ENCODE results near the gene RNF150. TPM values are rescaled to one million over a fixed set of nuclear protein-coding genes. Genes with fewer than 3 reads are reported as not detected.

RNF150 gene
- total RNA-seq, 1 donor from 2014 or later, result under 0.01 TPM

GRCh38 chr4:141011901-141012315 is 121.4 kb downstream of the RNF150 start:
- FAIRE-seq, result no peak
- DNase-seq (ENCODE audit: low read depth), result no peak
- Histone ChIP-seq H3K27me3 (ENCODE audit: control insufficient read depth, insufficient read depth, low read length) (no peaks in the 10 kb centered on the region), H3K36me3 (ENCODE audit: control insufficient read depth, insufficient read depth, low read length) (no peaks in the 10 kb centered on the region), H3K4me3 (ENCODE audit: low read depth, low read length) (no peak overlapping the region)
- TF ChIP-seq CTCF (IDR thresholded peaks at IDR 0.05; ENCODE audit: insufficient read depth, low read length, severe bottlenecking), result no peak

- TF ChIP-seq CTCF (IDR thresholded peaks at IDR 0.05; ENCODE audit: insufficient read depth, low read length, severe bottlenecking), result no peak
- Histone ChIP-seq H3K4me3 (ENCODE audit: low read depth, low read length) (no peak overlapping the region), H3K27me3 (ENCODE audit: control insufficient read depth, insufficient read depth, low read length) (no peaks in the 10 kb centered on the region), H3K36me3 (ENCODE audit: control insufficient read depth, insufficient read depth, low read length) (no peaks in the 10 kb centered on the region)
- DNase-seq (ENCODE audit: low read depth) (no peak), FAIRE-seq (no peak)
Observed at GRCh38 chr4:141009931-141010330, 123.3 kb downstream of the RNF150 start.

GRCh38 chr4:141009129-141009528 is 124.1 kb downstream of the RNF150 start:
- FAIRE-seq (no peak), DNase-seq (ENCODE audit: low read depth) (no peak)
- H3K27me3 ChIP-seq (ENCODE audit: control insufficient read depth, insufficient read depth, low read length), result no peaks in the 10 kb centered on the region
- no peak for TF ChIP-seq CTCF (IDR thresholded peaks at IDR 0.05; ENCODE audit: insufficient read depth, low read length, severe bottlenecking)
- H3K36me3 ChIP-seq (ENCODE audit: control insufficient read depth, insufficient read depth, low read length), result no peaks in the 10 kb centered on the region
- no peak overlapping the region for H3K4me3 ChIP-seq (ENCODE audit: low read depth, low read length)

GRCh38 chr4:141006242-141006802 is 126.9 kb downstream of the RNF150 start:
- FAIRE-seq (no peak), DNase-seq (ENCODE audit: low read depth) (no peak)
- no peaks in the 10 kb centered on the region for H3K27me3 ChIP-seq (ENCODE audit: control insufficient read depth, insufficient read depth, low read length)
- H3K36me3 ChIP-seq (ENCODE audit: control insufficient read depth, insufficient read depth, low read length), result no peaks in the 10 kb centered on the region
- H3K4me3 ChIP-seq (ENCODE audit: low read depth, low read length), result no peak overlapping the region
- TF ChIP-seq CTCF (IDR thresholded peaks at IDR 0.05; ENCODE audit: insufficient read depth, low read length, severe bottlenecking), result no peak

- FAIRE-seq, result no peak
- no peak overlapping the region for H3K4me3 ChIP-seq (ENCODE audit: low read depth, low read length)
- DNase-seq (ENCODE audit: low read depth), result no peak
- no peak for TF ChIP-seq CTCF (IDR thresholded peaks at IDR 0.05; ENCODE audit: insufficient read depth, low read length, severe bottlenecking)
- H3K27me3 ChIP-seq (ENCODE audit: control insufficient read depth, insufficient read depth, low read length), result no peaks in the 10 kb centered on the region
- H3K36me3 ChIP-seq (ENCODE audit: control insufficient read depth, insufficient read depth, low read length), result no peaks in the 10 kb centered on the region
Observed at GRCh38 chr4:141004823-141005222, 128.4 kb downstream of the RNF150 start.

GRCh38 chr4:141003193-141003592 is 130.1 kb downstream of the RNF150 start:
- no peak for TF ChIP-seq CTCF (IDR thresholded peaks at IDR 0.05; ENCODE audit: insufficient read depth, low read length, severe bottlenecking)
- DNase-seq (ENCODE audit: low read depth) (no peak), FAIRE-seq (peak; percentile 36)
- Histone ChIP-seq H3K27me3 (ENCODE audit: control insufficient read depth, insufficient read depth, low read length) (no peaks in the 10 kb centered on the region), H3K36me3 (ENCODE audit: control insufficient read depth, insufficient read depth, low read length) (no peaks in the 10 kb centered on the region), H3K4me3 (ENCODE audit: low read depth, low read length) (no peak overlapping the region)

Measured in bronchial epithelial cell (primary cell).